ENCODE results near the gene TST.

DNA sequence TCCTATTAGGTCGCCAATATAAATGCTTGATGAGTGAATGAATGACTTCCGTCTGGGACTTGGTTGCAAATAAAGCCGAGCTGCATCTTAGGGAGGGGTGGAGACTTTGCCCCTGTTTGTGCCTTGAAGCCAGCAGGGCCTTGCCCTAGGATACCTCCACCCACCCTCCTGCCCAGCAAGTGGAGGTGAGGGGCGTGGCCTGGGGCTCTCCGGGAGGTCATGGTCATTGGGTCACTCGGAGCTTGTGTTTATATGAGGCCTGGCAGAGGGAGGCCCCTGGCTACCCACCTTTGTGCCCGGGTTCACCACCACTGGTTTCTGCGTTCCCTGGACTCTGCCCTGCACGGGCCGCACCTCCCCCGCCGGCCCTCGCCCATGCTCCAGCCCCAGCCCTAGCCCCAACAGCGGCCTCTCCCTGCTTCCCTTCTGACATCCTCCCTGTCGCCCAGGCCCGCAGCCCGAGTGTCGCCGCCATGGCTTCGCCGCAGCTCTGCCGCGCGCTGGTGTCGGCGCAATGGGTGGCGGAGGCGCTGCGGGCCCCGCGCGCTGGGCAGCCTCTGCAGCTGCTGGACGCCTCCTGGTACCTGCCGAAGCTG, 4.6 kb upstream of the TST start:
- TF ChIP-seq, protein P1, sequence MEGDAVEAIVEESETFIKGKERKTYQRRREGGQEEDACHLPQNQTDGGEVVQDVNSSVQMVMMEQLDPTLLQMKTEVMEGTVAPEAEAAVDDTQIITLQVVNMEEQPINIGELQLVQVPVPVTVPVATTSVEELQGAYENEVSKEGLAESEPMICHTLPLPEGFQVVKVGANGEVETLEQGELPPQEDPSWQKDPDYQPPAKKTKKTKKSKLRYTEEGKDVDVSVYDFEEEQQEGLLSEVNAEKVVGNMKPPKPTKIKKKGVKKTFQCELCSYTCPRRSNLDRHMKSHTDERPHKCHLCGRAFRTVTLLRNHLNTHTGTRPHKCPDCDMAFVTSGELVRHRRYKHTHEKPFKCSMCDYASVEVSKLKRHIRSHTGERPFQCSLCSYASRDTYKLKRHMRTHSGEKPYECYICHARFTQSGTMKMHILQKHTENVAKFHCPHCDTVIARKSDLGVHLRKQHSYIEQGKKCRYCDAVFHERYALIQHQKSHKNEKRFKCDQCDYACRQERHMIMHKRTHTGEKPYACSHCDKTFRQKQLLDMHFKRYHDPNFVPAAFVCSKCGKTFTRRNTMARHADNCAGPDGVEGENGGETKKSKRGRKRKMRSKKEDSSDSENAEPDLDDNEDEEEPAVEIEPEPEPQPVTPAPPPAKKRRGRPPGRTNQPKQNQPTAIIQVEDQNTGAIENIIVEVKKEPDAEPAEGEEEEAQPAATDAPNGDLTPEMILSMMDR (IDR thresholded peaks at IDR 0.05; ENCODE audit: poor library complexity, severe bottlenecking) = no peak
- TF ChIP-seq EZH2 (IDR thresholded peaks at IDR 0.05; ENCODE audit: borderline replicate concordance, insufficient read depth, low read length, poor library complexity, severe bottlenecking) = no peak
- TF ChIP-seq MXI1 (conservative IDR thresholded peaks at IDR 0.05; ENCODE audit: poor library complexity, severe bottlenecking) = no peak
- no peak for TF ChIP-seq SMC3 (conservative IDR thresholded peaks at IDR 0.05; ENCODE audit: poor library complexity)
- TF ChIP-seq, protein P2, sequence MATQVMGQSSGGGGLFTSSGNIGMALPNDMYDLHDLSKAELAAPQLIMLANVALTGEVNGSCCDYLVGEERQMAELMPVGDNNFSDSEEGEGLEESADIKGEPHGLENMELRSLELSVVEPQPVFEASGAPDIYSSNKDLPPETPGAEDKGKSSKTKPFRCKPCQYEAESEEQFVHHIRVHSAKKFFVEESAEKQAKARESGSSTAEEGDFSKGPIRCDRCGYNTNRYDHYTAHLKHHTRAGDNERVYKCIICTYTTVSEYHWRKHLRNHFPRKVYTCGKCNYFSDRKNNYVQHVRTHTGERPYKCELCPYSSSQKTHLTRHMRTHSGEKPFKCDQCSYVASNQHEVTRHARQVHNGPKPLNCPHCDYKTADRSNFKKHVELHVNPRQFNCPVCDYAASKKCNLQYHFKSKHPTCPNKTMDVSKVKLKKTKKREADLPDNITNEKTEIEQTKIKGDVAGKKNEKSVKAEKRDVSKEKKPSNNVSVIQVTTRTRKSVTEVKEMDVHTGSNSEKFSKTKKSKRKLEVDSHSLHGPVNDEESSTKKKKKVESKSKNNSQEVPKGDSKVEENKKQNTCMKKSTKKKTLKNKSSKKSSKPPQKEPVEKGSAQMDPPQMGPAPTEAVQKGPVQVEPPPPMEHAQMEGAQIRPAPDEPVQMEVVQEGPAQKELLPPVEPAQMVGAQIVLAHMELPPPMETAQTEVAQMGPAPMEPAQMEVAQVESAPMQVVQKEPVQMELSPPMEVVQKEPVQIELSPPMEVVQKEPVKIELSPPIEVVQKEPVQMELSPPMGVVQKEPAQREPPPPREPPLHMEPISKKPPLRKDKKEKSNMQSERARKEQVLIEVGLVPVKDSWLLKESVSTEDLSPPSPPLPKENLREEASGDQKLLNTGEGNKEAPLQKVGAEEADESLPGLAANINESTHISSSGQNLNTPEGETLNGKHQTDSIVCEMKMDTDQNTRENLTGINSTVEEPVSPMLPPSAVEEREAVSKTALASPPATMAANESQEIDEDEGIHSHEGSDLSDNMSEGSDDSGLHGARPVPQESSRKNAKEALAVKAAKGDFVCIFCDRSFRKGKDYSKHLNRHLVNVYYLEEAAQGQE (IDR thresholded peaks at IDR 0.05; ENCODE audit: borderline replicate concordance) = no peak
- TF ChIP-seq TAF1 (IDR thresholded peaks at IDR 0.05; ENCODE audit: low read depth) = no peak
- no peak for TF ChIP-seq EP300 (conservative IDR thresholded peaks at IDR 0.05; ENCODE audit: poor library complexity, severe bottlenecking)
